Measurements from ENCODE around the gene SESTD1. TPM values are rescaled to one million over a fixed set of nuclear protein-coding genes. Genes with fewer than 3 reads are reported as not detected.
A peak's percentile ranks its signal among the peaks of the same experiment; 100 is the strongest.
"Not testable (repeated sequence)": the region's sequence is repeated elsewhere in the genome, so short reads cannot be mapped to it uniquely, and the experiment has no call there.

SESTD1 gene
- total and polyA plus RNA-seq, 8 donors: 36.0 to 76.9 (median 49.7) TPM

DNA sequence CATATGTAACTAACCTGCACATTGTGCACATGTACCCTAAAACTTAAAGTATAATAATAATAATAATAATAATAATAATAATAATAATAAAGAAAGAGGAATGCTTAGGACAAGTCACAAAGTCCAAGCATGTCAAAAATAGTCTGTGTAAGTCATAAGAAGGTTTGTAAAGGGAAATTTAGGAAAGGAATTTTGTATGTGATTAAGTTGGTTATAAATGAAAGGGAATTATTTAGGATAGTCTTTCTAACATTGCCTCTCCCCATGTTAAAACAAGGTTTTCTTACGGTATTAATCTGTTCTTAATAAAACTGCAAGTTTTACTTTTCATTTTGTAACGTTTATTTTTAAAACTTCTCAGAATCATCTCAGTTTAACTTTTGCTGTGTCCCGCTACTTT lies 62.8 kb downstream of the SESTD1 start:
- ATAC-seq (no peak), DNase-seq (no peak)
- Histone ChIP-seq H3K27ac (no peak overlapping the region), H3K27me3 (no peaks in the 10 kb centered on the region), H3K9me3 (peaks cover 0 to 27% of the 10 kb centered on the region in 2 donors), H3K36me3 (peaks cover 0 to 7% of the 10 kb centered on the region in 2 donors), H3K4me1 (no peaks in the 10 kb centered on the region), H3K4me3 (no peak overlapping the region)
- TF ChIP-seq, protein P1, sequence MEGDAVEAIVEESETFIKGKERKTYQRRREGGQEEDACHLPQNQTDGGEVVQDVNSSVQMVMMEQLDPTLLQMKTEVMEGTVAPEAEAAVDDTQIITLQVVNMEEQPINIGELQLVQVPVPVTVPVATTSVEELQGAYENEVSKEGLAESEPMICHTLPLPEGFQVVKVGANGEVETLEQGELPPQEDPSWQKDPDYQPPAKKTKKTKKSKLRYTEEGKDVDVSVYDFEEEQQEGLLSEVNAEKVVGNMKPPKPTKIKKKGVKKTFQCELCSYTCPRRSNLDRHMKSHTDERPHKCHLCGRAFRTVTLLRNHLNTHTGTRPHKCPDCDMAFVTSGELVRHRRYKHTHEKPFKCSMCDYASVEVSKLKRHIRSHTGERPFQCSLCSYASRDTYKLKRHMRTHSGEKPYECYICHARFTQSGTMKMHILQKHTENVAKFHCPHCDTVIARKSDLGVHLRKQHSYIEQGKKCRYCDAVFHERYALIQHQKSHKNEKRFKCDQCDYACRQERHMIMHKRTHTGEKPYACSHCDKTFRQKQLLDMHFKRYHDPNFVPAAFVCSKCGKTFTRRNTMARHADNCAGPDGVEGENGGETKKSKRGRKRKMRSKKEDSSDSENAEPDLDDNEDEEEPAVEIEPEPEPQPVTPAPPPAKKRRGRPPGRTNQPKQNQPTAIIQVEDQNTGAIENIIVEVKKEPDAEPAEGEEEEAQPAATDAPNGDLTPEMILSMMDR (IDR thresholded peaks at IDR 0.05): no peak
- intact Hi-C loops (cut with DNase I): no loop called here

DNA sequence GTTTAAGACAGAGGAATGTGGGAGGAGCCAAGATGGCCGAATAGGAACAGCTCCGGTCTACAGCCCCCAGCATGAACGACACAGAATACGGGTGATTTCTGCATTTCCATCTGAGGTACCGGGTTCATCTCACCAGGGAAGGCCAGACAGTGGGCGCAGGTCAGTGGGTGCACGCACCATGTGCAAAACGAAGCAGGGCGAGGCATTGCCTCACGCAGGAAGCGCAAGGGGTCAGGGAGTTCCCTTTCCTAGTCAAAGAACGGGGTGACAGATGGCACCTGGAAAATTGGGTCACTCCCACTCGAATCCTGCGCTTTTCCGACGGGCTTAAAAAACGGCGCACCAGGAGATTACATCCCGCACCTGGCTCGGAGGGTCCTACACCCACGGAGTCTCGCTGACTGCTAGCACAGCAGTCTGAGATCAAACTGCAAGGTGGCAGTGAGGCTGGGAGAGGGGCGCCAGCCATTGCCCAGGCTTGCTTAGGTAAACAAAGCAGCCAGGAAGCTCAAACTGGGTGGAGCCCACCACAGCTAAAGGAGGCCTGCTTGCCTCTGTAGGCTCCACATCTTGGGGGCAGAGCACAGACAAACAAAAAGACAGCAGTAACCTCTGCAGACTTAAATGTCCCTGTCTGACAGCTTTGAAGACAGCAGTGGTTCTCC lies 68.6 kb downstream of the SESTD1 start:
- intact Hi-C loops (cut with DNase I); H3K27me3 ChIP-seq; H3K4me3 ChIP-seq; H3K4me1 ChIP-seq; H3K27ac ChIP-seq; H3K36me3 ChIP-seq; ATAC-seq: not testable (repeated sequence)
- DNase-seq: peak in 1 of 4 donors; percentile 43
- H3K9me3 ChIP-seq: peaks cover 4 to 18% of the 10 kb centered on the region in 2 donors

DNA sequence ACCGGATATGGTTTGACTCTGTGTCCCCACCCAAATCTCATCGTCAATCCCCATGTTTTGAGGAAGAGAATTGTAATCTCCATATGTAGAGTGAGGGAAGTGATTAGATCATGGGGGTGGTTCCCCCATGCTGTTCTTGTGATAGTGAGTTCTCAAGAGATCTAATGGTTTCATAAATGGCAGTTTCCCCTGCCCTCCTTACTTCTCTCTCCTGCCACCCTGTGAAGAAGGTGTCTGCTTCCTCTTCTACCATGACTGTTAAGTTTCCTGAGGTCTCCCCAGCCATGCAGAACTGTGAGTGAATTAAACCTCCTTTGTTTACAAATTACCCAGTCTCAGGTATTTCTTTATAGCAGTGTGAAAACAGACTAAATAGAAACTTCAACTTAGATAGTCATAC lies 69.5 kb downstream of the SESTD1 start:
- Histone ChIP-seq H3K27ac (no peak overlapping the region), H3K27me3 (no peaks in the 10 kb centered on the region), H3K4me3 (no peak overlapping the region), H3K4me1 (no peaks in the 10 kb centered on the region), H3K36me3 (peaks cover 0 to 5% of the 10 kb centered on the region in 2 donors), H3K9me3 (peaks cover 4 to 19% of the 10 kb centered on the region in 2 donors)
- intact Hi-C loops (cut with DNase I): no loop called here
- TF ChIP-seq, protein P1 (IDR thresholded peaks at IDR 0.05): no peak
- DNase-seq (no peak), ATAC-seq (no peak)

DNA sequence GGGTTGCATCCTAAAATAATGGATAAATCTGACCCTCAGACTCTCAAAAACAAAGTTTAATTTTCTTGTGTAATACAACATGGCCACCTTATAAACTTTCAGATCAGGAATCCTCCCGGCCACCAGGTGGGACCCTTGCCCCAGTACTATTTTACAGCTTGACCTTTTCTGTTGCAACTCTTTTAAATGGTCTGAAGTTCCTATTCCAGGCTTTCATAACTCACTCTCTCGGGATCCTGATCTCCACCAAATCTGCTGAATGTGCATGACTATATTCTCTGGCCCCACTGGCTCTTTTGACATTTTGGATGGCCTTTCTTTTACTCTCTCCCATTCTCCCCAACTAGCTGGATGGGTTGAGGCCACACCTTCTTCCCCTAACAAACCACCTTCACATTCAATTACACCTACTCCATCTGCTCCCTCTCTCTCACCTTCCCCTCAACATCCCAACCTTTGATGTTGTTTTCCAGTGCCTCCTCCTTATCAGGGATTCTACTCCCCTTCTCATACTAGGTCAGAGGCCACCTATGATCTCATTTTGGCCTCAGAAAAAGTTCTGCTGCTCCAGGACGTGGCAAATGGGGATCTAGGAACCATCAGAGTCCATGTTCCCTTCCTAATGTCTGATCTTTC lies 70.8 kb downstream of the SESTD1 start:
- Histone ChIP-seq H3K36me3 (peaks cover 0 to 13% of the 10 kb centered on the region in 2 donors), H3K9me3 (peaks cover 4 to 19% of the 10 kb centered on the region in 2 donors), H3K4me1 (no peaks in the 10 kb centered on the region), H3K27ac (no peak overlapping the region), H3K4me3 (no peak overlapping the region), H3K27me3 (no peaks in the 10 kb centered on the region)
- no peak for DNase-seq
- intact Hi-C loops (cut with DNase I): no loop called here
- no peak for ATAC-seq
- TF ChIP-seq, protein P1 (IDR thresholded peaks at IDR 0.05): no peak

DNA sequence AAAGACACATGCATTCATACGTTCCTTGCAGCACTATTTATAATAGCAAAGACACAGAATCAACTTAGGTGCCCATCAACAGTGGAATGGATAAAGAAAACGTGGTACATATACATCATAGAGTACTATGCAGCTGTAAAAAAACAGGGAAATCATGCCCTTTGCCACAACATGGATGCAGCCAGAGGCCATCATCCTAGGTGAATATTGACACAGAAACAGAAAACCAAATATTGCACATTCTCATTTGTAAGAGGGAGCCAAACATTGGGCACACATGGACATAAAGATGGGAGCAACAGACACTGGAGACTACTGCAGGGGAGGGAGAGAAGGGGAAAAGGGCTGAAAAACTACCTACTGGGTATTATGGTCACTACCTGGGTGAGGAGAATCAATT lies 73.5 kb downstream of the SESTD1 start:
- Histone ChIP-seq H3K36me3 (peaks cover 0 to 13% of the 10 kb centered on the region in 2 donors), H3K4me3 (no peak overlapping the region), H3K9me3 (peaks cover 4 to 17% of the 10 kb centered on the region in 2 donors), H3K27me3 (no peaks in the 10 kb centered on the region), H3K27ac (no peak overlapping the region), H3K4me1 (no peaks in the 10 kb centered on the region)
- TF ChIP-seq, protein P1 (IDR thresholded peaks at IDR 0.05): no peak
- intact Hi-C loops (cut with DNase I): no loop called here
- DNase-seq: no peak
- no peak for ATAC-seq
